Fibroblast of upper back skin (primary cell): ENCODE measurements around the gene DIS3.
"Not testable (repeated sequence)": the region's sequence is repeated elsewhere in the genome, so short reads cannot be mapped to it uniquely, and the experiment has no call there.

ENCODE experiments used
- DNase-seq: peaks from one replicate; pipeline ENCODE4 v3.0.0-alpha.2; 2013

Gene DIS3

GRCh38 chr13:72745260-72745659 lies 36.4 kb downstream of the DIS3 start:
- no peak for DNase-seq

GRCh38 chr13:72740015-72740414 lies 41.7 kb downstream of the DIS3 start:
- DNase-seq, result no peak

GRCh38 chr13:72737033-72737432 lies 44.7 kb downstream of the DIS3 start:
- no peak for DNase-seq

GRCh38 chr13:72728290-72728605 lies 53.5 kb downstream of the DIS3 start:
- DNase-seq, result no peak

- peak; percentile 98 for DNase-seq
Measured at GRCh38 chr13:72727417-72728289, 54.0 kb downstream of the DIS3 start, which contains the start of the genes BORA and MZT1. Gene BORA, plus strand, starts transcription at chr13:72727923. Its CDS starts 1,018 bp downstream, at chr13:72728941. Gene MZT1, minus strand, starts transcription at chr13:72727629. Its CDS starts 27 bp downstream, at chr13:72727602.

GRCh38 chr13:72726726-72727416 lies 54.8 kb downstream of the DIS3 start:
- peak; percentile 8 for DNase-seq

- DNase-seq, result not testable (repeated sequence)
Measured at GRCh38 chr13:72726185-72726584, 55.5 kb downstream of the DIS3 start.

GRCh38 chr13:72716776-72717175 lies 64.9 kb downstream of the DIS3 start:
- no peak for DNase-seq
